ENCODE data around the gene MCM8. TPM values are rescaled to one million over a fixed set of nuclear protein-coding genes. Genes with fewer than 3 reads are reported as not detected.

The MCM8 gene
- total and polyA plus RNA-seq, 4 donors = 0.49 to 11.0 (median 1.5) TPM

DNA sequence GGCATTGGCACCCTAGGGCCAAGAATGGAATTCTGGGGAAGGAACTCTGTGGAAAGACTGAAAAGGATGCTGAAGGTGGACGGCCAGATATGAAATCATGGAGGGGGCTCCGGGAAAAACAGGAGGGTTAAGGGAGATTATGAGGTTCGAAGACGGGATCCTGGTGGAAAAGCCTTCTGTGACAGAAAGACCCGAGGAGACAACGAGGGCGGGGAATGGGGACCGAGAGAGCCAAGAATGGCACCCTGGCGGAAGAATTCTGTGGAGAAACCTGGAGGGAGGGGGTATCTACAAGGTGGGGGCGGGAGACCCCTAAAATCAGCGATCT, 545 bp upstream of the MCM8 start:
- Histone ChIP-seq H3K9ac (ENCODE audit: low read depth in 1 of 2, low read length in 2 of 2) (peak overlapping the region; percentile 21 to 30), H3K27ac (ENCODE audit: low read depth in 1 of 2, low read length in 2 of 2) (peak overlapping the region; percentile 21 to 24), H3K27me3 (ENCODE audit: control insufficient read depth in 4 of 4, insufficient read depth in 4 of 4, low read length in 3 of 4) (no peaks in the 10 kb centered on the region), H3K4me1 (ENCODE audit: control insufficient read depth in 4 of 4, insufficient read depth in 4 of 4, low read length in 3 of 4) (peaks cover 7 to 19% (median 17%) of the 10 kb centered on the region in 4 donors), H3K4me3 (ENCODE audit: low read depth in 1 of 3, low read length in 3 of 3) (peak overlapping the region; percentile 71 to 96 (median 90)), H3K9me3 (ENCODE audit: control insufficient read depth in 4 of 4, low read length in 3 of 4) (no peaks in the 10 kb centered on the region), H3K36me3 (ENCODE audit: control insufficient read depth in 4 of 4, insufficient read depth in 3 of 4, low read depth in 1 of 4, low read length in 3 of 4) (peaks cover 4 to 19% (median 12%) of the 10 kb centered on the region in 4 donors)
- no peak for TF ChIP-seq NR2F2 (IDR thresholded peaks at IDR 0.05)
- no peak for TF ChIP-seq FOXA2 (IDR thresholded peaks at IDR 0.05)
- TF ChIP-seq RXRA (IDR thresholded peaks at IDR 0.05) = no peak
- no peak for TF ChIP-seq CTCF (IDR thresholded peaks at IDR 0.05; ENCODE audit: low read depth, low read length, missing input control)
- TF ChIP-seq, protein P1, sequence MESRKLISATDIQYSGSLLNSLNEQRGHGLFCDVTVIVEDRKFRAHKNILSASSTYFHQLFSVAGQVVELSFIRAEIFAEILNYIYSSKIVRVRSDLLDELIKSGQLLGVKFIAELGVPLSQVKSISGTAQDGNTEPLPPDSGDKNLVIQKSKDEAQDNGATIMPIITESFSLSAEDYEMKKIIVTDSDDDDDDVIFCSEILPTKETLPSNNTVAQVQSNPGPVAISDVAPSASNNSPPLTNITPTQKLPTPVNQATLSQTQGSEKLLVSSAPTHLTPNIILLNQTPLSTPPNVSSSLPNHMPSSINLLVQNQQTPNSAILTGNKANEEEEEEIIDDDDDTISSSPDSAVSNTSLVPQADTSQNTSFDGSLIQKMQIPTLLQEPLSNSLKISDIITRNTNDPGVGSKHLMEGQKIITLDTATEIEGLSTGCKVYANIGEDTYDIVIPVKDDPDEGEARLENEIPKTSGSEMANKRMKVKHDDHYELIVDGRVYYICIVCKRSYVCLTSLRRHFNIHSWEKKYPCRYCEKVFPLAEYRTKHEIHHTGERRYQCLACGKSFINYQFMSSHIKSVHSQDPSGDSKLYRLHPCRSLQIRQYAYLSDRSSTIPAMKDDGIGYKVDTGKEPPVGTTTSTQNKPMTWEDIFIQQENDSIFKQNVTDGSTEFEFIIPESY (IDR thresholded peaks at IDR 0.05) = no peak
- TF ChIP-seq YY1 (IDR thresholded peaks at IDR 0.05) = no peak
- WGBS = under 1% methylated on average over 11 of the region's 11 CpGs
- no peak for DNase-seq (ENCODE audit: low spot score)

- no peak overlapping the region for H3K4me3 ChIP-seq (ENCODE audit: low read depth in 1 of 3, low read length in 3 of 3)
- H3K4me1 ChIP-seq (ENCODE audit: control insufficient read depth in 4 of 4, insufficient read depth in 4 of 4, low read length in 3 of 4) = no peaks in the 10 kb centered on the region
- H3K9me3 ChIP-seq (ENCODE audit: control insufficient read depth in 4 of 4, low read length in 3 of 4) = no peaks in the 10 kb centered on the region
- TF ChIP-seq RXRA (IDR thresholded peaks at IDR 0.05) (no peak), HNF4G (IDR thresholded peaks at IDR 0.05) (no peak), SP1 (IDR thresholded peaks at IDR 0.05) (no peak), YY1 (IDR thresholded peaks at IDR 0.05) (no peak), NR2F2 (IDR thresholded peaks at IDR 0.05) (no peak), MAX (IDR thresholded peaks at IDR 0.05) (no peak), RAD21 (IDR thresholded peaks at IDR 0.05) (no peak), CTCF (IDR thresholded peaks at IDR 0.05; ENCODE audit: low read depth, low read length, missing input control) (no peak), GABPA (IDR thresholded peaks at IDR 0.05 in 1 of 2, conservative IDR thresholded peaks at IDR 0.05 in 1 of 2) (no peak), FOXA2 (IDR thresholded peaks at IDR 0.05) (no peak), JUND (IDR thresholded peaks at IDR 0.05) (no peak), FOXA1 (IDR thresholded peaks at IDR 0.05) (no peak), HNF4A (conservative IDR thresholded peaks at IDR 0.05) (no peak), ATF3 (IDR thresholded peaks at IDR 0.05) (no peak), TAF1 (conservative IDR thresholded peaks at IDR 0.05) (no peak), EGR1 (IDR thresholded peaks at IDR 0.05; ENCODE audit: low read depth in 2 of 2) (no peak)
- TF ChIP-seq, protein P1 (IDR thresholded peaks at IDR 0.05) = no peak
- TF ChIP-seq, protein P2, sequence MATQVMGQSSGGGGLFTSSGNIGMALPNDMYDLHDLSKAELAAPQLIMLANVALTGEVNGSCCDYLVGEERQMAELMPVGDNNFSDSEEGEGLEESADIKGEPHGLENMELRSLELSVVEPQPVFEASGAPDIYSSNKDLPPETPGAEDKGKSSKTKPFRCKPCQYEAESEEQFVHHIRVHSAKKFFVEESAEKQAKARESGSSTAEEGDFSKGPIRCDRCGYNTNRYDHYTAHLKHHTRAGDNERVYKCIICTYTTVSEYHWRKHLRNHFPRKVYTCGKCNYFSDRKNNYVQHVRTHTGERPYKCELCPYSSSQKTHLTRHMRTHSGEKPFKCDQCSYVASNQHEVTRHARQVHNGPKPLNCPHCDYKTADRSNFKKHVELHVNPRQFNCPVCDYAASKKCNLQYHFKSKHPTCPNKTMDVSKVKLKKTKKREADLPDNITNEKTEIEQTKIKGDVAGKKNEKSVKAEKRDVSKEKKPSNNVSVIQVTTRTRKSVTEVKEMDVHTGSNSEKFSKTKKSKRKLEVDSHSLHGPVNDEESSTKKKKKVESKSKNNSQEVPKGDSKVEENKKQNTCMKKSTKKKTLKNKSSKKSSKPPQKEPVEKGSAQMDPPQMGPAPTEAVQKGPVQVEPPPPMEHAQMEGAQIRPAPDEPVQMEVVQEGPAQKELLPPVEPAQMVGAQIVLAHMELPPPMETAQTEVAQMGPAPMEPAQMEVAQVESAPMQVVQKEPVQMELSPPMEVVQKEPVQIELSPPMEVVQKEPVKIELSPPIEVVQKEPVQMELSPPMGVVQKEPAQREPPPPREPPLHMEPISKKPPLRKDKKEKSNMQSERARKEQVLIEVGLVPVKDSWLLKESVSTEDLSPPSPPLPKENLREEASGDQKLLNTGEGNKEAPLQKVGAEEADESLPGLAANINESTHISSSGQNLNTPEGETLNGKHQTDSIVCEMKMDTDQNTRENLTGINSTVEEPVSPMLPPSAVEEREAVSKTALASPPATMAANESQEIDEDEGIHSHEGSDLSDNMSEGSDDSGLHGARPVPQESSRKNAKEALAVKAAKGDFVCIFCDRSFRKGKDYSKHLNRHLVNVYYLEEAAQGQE (IDR thresholded peaks at IDR 0.05) = no peak
- no peak overlapping the region for H3K9ac ChIP-seq (ENCODE audit: low read depth in 1 of 2, low read length in 2 of 2)
- no peak overlapping the region for H3K27ac ChIP-seq (ENCODE audit: low read depth in 1 of 2, low read length in 2 of 2)
- no peak for DNase-seq (ENCODE audit: low spot score)
- H3K36me3 ChIP-seq (ENCODE audit: control insufficient read depth in 4 of 4, insufficient read depth in 3 of 4, low read depth in 1 of 4, low read length in 3 of 4) = peaks cover 0 to 10% (median 3%) of the 10 kb centered on the region in 4 donors
- 98% methylated on average over 6 of the region's 6 CpGs for WGBS
- no peaks in the 10 kb centered on the region for H3K27me3 ChIP-seq (ENCODE audit: control insufficient read depth in 4 of 4, insufficient read depth in 4 of 4, low read length in 3 of 4)
These were observed 17.0 kb downstream of the MCM8 start for GRCh38 chr20:5967469-5967868.

Data from liver (tissue), 9 donors.